Fibroblast of lung (primary cell): ENCODE measurements around the gene PRMT7. TPM values are rescaled to one million over a fixed set of nuclear protein-coding genes. Genes with fewer than 3 reads are reported as not detected.

Experiments
- DNase-seq, 2 donors: peaks; one replicate each; pipeline versions ENCODE4 v3.0.0 to v3.0.0-alpha.2; 2010; ENCODE audit warnings: low read depth in 2 of 2
- H2AFZ ChIP-seq: 2 replicates; pipeline ENCODE4 v1.5.1; 2012; ENCODE audit warnings: low read length, control low read depth, inconsistent platforms
- H3K27ac ChIP-seq: 2 replicates; pipeline ENCODE4 v1.5.1; 2011; ENCODE audit warnings: low read length, control low read depth; ENCODE audit not compliant: insufficient read depth
- H3K27me3 ChIP-seq: 2 replicates; pipeline ENCODE4 v1.5.1; 2011; ENCODE audit warnings: mild to moderate bottlenecking, low read length; ENCODE audit not compliant: control insufficient read depth, insufficient read depth
- H3K36me3 ChIP-seq: 2 replicates; pipeline ENCODE4 v1.5.1; 2011; ENCODE audit warnings: low read length; ENCODE audit not compliant: control insufficient read depth, insufficient read depth
- H3K4me1 ChIP-seq: 2 replicates; pipeline ENCODE4 v1.5.1; 2011; ENCODE audit warnings: low read length; ENCODE audit not compliant: control insufficient read depth, insufficient read depth; ENCODE audit errors: extremely low read depth
- H3K4me2 ChIP-seq: 2 replicates; pipeline ENCODE4 v1.5.1; 2011; ENCODE audit warnings: low read length, control low read depth; ENCODE audit not compliant: insufficient read depth; ENCODE audit errors: extremely low read depth
- H3K4me3 ChIP-seq, 4 experiments: fragments of 200-600 bp in 1 of 4; sonication (generic) in 1 of 4; replicated peaks in 1 of 4; 2 replicates each; pipeline ENCODE4 v1.5.1; 2011 to 2016; ENCODE audit warnings: low read length in 4 of 4, low read depth in 3 of 4, mild to moderate bottlenecking in 3 of 4, control low read depth in 2 of 4, inconsistent platforms in 1 of 4, mixed read lengths in 1 of 4; ENCODE audit not compliant: insufficient read depth in 1 of 4; ENCODE audit errors: control extremely low read depth in 1 of 4
- H3K79me2 ChIP-seq: 2 replicates; pipeline ENCODE4 v1.5.1; 2012; ENCODE audit warnings: mild to moderate bottlenecking, low read length, inconsistent platforms; ENCODE audit not compliant: control insufficient read depth, insufficient read depth
- H3K9ac ChIP-seq: 2 replicates; pipeline ENCODE4 v1.5.1; 2011; ENCODE audit warnings: mild to moderate bottlenecking, low read length, control low read depth; ENCODE audit not compliant: insufficient read depth
- H3K9me3 ChIP-seq: 2 replicates; pipeline ENCODE4 v1.5.1; 2012; ENCODE audit warnings: low read depth, low read length; ENCODE audit not compliant: control insufficient read depth, insufficient read depth
- H4K20me1 ChIP-seq: 2 replicates; pipeline ENCODE4 v1.5.1; 2011; ENCODE audit warnings: low read length; ENCODE audit not compliant: control insufficient read depth, insufficient read depth; ENCODE audit errors: extremely low read depth
- EZH2 ChIP-seq: IDR thresholded peaks from 2 replicates; pipeline ENCODE4 v1.5.1; 2012; ENCODE audit warnings: low read length, control low read depth, mild to moderate bottlenecking; ENCODE audit errors: missing control alignments
- polyA plus RNA-seq, 2 donors: library from polyadenylated mRNA; depleted of rRNA in 1 of 2; stranded (reverse) in 1 of 2; unstranded in 1 of 2; fragments of >200 nt; gene quantifications; 2 replicates each; pipeline ENCODE4 v1.2.1, GENCODE V29; 2011 to 2012; ENCODE audit warnings: missing spikeins in 1 of 2
- total RNA-seq: library from RNA; depleted of rRNA; stranded (reverse); fragments of >200 nt; gene quantifications from 2 replicates; pipeline ENCODE4 v1.2.1, GENCODE V29; 2014
- TF ChIP-seq, protein P1 (sequence below), 2 donors: IDR thresholded peaks in 1 of 2; conservative IDR thresholded peaks in 1 of 2; 1 replicate in 1 of 2; 2 replicates in 1 of 2; pipeline ENCODE4 v1.5.1; 2011 to 2012; ENCODE audit warnings: low read length in 2 of 2, control low read depth in 1 of 2, inconsistent platforms in 1 of 2, low read depth in 1 of 2, mild to moderate bottlenecking in 1 of 2

The PRMT7 gene
- total and polyA plus RNA-seq, 2 donors (not counting 1 experiment from before 2014, with no cell fraction given) = 24.0 to 39.3 TPM

DNA sequence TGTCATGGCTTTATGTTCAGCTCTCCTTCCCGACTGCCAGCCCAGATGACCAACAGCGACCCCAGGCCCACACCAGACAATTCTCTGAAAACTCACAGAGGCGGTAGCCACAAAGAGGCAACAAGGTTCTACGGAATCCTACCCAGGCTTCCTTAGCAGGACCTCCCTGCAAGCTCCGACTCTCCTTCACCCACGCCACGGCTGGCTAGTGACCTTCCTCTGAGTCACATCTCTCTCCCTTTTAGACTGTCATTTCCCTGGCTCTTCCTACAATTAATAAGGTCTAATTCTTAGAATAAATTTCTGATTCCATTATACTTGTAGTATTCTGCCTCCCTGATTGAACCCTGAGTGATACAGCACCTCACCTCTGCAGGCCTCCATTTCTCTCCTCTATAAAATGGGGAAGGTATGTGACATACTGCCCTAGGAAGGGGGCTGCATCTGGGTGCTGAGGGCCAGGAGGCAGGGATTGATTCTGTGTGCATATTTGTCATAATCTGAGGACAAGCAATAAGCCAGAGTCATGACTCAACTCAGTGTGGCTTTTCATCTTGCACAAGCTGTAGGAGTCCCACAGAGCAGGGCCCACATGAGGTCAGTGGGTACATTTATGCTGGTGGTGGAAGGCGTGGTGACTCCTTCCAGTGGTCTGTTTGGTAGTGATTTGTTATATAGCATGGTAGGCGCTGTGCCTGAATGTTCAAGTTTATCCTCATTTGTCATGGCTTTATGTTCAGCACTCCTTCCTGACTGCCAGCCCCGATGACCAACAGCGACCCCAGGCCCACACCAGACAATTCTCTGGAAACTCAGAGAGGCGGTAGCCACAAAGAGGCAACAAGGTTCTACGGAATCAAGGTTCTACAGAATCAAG, 91.3 kb downstream of the PRMT7 start:
- Histone ChIP-seq H3K4me1 (no peaks in the 10 kb centered on the region), H3K36me3 (no peaks in the 10 kb centered on the region), H2AFZ (no peak overlapping the region), H3K79me2 (no peaks in the 10 kb centered on the region), H3K27me3 (no peaks in the 10 kb centered on the region), H3K27ac (no peak overlapping the region), H3K4me3 (no peak overlapping the region), H3K9ac (no peak overlapping the region), H3K4me2 (no peak overlapping the region), H3K9me3 (no peaks in the 10 kb centered on the region), H4K20me1 (no peaks in the 10 kb centered on the region)
- DNase-seq = peak; percentile 18 to 85
- TF ChIP-seq EZH2 = no peak
- TF ChIP-seq, protein P1, sequence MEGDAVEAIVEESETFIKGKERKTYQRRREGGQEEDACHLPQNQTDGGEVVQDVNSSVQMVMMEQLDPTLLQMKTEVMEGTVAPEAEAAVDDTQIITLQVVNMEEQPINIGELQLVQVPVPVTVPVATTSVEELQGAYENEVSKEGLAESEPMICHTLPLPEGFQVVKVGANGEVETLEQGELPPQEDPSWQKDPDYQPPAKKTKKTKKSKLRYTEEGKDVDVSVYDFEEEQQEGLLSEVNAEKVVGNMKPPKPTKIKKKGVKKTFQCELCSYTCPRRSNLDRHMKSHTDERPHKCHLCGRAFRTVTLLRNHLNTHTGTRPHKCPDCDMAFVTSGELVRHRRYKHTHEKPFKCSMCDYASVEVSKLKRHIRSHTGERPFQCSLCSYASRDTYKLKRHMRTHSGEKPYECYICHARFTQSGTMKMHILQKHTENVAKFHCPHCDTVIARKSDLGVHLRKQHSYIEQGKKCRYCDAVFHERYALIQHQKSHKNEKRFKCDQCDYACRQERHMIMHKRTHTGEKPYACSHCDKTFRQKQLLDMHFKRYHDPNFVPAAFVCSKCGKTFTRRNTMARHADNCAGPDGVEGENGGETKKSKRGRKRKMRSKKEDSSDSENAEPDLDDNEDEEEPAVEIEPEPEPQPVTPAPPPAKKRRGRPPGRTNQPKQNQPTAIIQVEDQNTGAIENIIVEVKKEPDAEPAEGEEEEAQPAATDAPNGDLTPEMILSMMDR (conservative IDR thresholded peaks at IDR 0.05 in 1 of 2, IDR thresholded peaks at IDR 0.05 in 1 of 2; ENCODE audit: low read depth in 1 of 2, low read length in 2 of 2) = no peak

DNA sequence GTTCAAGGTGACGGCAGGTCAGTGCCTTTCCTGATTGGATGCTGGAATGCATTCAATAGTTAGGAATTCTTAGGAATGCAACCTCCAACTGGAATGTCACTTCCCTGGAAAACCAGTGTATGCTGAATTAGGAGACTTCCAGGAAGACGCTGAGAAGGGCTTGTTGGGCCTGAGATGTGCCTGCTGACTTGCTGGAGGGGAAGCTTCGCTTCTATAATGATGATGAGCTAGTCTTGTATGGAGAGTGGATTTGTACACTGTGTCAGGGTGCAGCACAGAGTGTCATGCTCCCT, 91.9 kb downstream of the PRMT7 start:
- no peak overlapping the region for H3K4me3 ChIP-seq
- no peaks in the 10 kb centered on the region for H3K27me3 ChIP-seq
- TF ChIP-seq EZH2 = no peak
- TF ChIP-seq, protein P1 (conservative IDR thresholded peaks at IDR 0.05 in 1 of 2, IDR thresholded peaks at IDR 0.05 in 1 of 2; ENCODE audit: low read depth in 1 of 2, low read length in 2 of 2) = no peak
- H3K4me2 ChIP-seq = no peak overlapping the region
- no peaks in the 10 kb centered on the region for H3K9me3 ChIP-seq
- H2AFZ ChIP-seq = no peak overlapping the region
- H3K27ac ChIP-seq = no peak overlapping the region
- no peaks in the 10 kb centered on the region for H3K36me3 ChIP-seq
- H3K79me2 ChIP-seq = no peaks in the 10 kb centered on the region
- no peaks in the 10 kb centered on the region for H3K4me1 ChIP-seq
- no peaks in the 10 kb centered on the region for H4K20me1 ChIP-seq
- DNase-seq = peak in 1 of 2 donors; percentile 36
- no peak overlapping the region for H3K9ac ChIP-seq

DNA sequence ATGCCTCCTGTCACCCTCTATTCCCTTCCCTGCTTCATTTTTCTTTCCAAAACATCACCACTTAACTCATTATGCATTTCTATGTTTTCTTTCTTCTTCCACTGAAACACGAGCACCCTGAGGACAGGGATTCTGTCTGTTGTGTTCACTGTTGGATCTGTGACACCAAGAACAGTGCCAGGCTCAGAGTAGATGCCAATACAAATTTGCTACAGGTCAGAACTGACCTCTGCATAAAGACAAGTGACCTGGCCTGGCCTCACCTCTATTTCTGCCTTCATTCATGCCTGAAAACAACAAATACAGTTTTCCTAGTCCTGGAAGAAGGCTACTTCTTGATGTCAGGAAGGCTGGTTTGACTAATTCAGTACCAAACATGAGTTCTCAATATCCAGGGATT, 92.4 kb downstream of the PRMT7 start:
- DNase-seq = no peak
- Histone ChIP-seq H3K36me3 (no peaks in the 10 kb centered on the region), H3K27me3 (no peaks in the 10 kb centered on the region), H3K27ac (no peak overlapping the region), H3K9ac (no peak overlapping the region), H4K20me1 (no peaks in the 10 kb centered on the region), H3K4me2 (no peak overlapping the region), H2AFZ (no peak overlapping the region), H3K9me3 (no peaks in the 10 kb centered on the region), H3K4me1 (no peaks in the 10 kb centered on the region), H3K4me3 (no peak overlapping the region), H3K79me2 (no peaks in the 10 kb centered on the region)
- no peak for TF ChIP-seq EZH2
- TF ChIP-seq, protein P1 (conservative IDR thresholded peaks at IDR 0.05 in 1 of 2, IDR thresholded peaks at IDR 0.05 in 1 of 2; ENCODE audit: low read depth in 1 of 2, low read length in 2 of 2) = no peak
